SK-N-SH (cell line): ENCODE data around the gene MAP3K5. TPM values are rescaled to one million over a fixed set of nuclear protein-coding genes. Genes with fewer than 3 reads are reported as not detected.

Source experiments
- CTCF ChIA-PET: fragments of 300-600, 350-600 bp; formaldehyde crosslinking; extraction: SDS; loops from one replicate; lab custom pipeline; 2021; lab: Yijun Ruan, JAX
- POLR2A ChIA-PET: fragments of 350-600 bp; sonication (Branson Sonifier 250); formaldehyde crosslinking; extraction: SDS; loops from one replicate; lab custom pipeline; 2020; ENCODE audit warnings: antibody characterized with exemption, inconsistent platforms; lab: Yijun Ruan, JAX
- DNase-seq: peaks from one replicate; pipeline ENCODE4 v3.0.0; 2012
- H2AFZ ChIP-seq: fragments of 200-600 bp; sonication (generic); 2 replicates; pipeline ENCODE4 v1.8.1; 2016; ENCODE audit warnings: antibody characterized with exemption, mild to moderate bottlenecking, low read depth
- H3F3A ChIP-seq: fragments of 200-600 bp; sonication (generic); replicated peaks from 2 replicates; pipeline ENCODE3; 2016; ENCODE audit warnings: antibody characterized with exemption, mild to moderate bottlenecking; ENCODE audit not compliant: insufficient read depth
- H3K27ac ChIP-seq, 2 experiments: fragments of 200-500 bp in 1 of 2; fragments of 200-600 bp in 1 of 2; sonication (Bioruptor generic) in 1 of 2; sonication (generic), shearing (Covaris generic) in 1 of 2; 2 replicates each; pipeline versions ENCODE4 v1.5.1 to v1.6.1; 2014 to 2016; ENCODE audit warnings: low read depth in 2 of 2, inconsistent platforms in 1 of 2, low read length in 1 of 2, mild to moderate bottlenecking in 1 of 2, mixed read lengths in 1 of 2
- H3K27me3 ChIP-seq: fragments of 200-600 bp; sonication (generic), shearing (Covaris generic); 2 replicates; pipeline ENCODE4 v1.6.1; 2016; ENCODE audit warnings: mixed run types; ENCODE audit not compliant: insufficient read depth
- H3K36me3 ChIP-seq, 2 experiments: fragments of 200-500 bp in 1 of 2; fragments of 200-600 bp in 1 of 2; sonication (Bioruptor generic) in 1 of 2; sonication (generic) in 1 of 2; replicated peaks in 1 of 2; 2 replicates each; pipeline versions ENCODE3 to v1.5.1; 2014 to 2016; ENCODE audit warnings: low read length in 1 of 2, mild to moderate bottlenecking in 1 of 2; ENCODE audit not compliant: insufficient read depth in 2 of 2, control insufficient read depth in 1 of 2
- H3K4me1 ChIP-seq, 2 experiments: fragments of 200-500 bp in 1 of 2; fragments of 200-600 bp in 1 of 2; sonication (Bioruptor generic) in 1 of 2; sonication (generic), shearing (Covaris generic) in 1 of 2; 2 replicates each; pipeline versions ENCODE4 v1.5.1 to v1.6.1; 2014 to 2016; ENCODE audit warnings: low read depth in 1 of 2, low read length in 1 of 2, mixed run types in 1 of 2; ENCODE audit not compliant: insufficient read depth in 2 of 2, control insufficient read depth in 1 of 2
- H3K4me2 ChIP-seq: fragments of 200-600 bp; sonication (generic), shearing (Covaris generic); 2 replicates; pipeline ENCODE4 v1.6.1; 2017; ENCODE audit warnings: mixed run types
- H3K4me3 ChIP-seq, 2 experiments: fragments of 200-500 bp in 1 of 2; fragments of 200-600 bp in 1 of 2; sonication (Bioruptor generic) in 1 of 2; sonication (generic), shearing (Covaris generic) in 1 of 2; 2 replicates each; pipeline versions ENCODE4 v1.5.1 to v1.8.1; 2014 to 2016; ENCODE audit warnings: low read depth in 2 of 2, inconsistent platforms in 1 of 2, low read length in 1 of 2, mild to moderate bottlenecking in 1 of 2, mixed read lengths in 1 of 2, moderate library complexity in 1 of 2
- H3K79me2 ChIP-seq: fragments of 200-600 bp; sonication (generic); 2 replicates; pipeline ENCODE4 v1.8.1; 2017; ENCODE audit warnings: mild to moderate bottlenecking; ENCODE audit not compliant: insufficient read depth
- H3K9ac ChIP-seq: fragments of 200-600 bp; sonication (generic); 2 replicates; pipeline ENCODE4 v1.6.1; 2017; ENCODE audit warnings: mixed run types
- H3K9me2 ChIP-seq: fragments of 200-600 bp; sonication (generic); 2 replicates; pipeline ENCODE4 v1.6.1; 2017; ENCODE audit warnings: mixed run types
- H3K9me3 ChIP-seq: fragments of 200-600 bp; sonication (generic); 2 replicates; pipeline ENCODE4 v1.6.1; 2017; ENCODE audit warnings: mixed run types, mild to moderate bottlenecking, moderate library complexity
- H4K20me1 ChIP-seq: fragments of 200-600 bp; sonication (generic); 2 replicates; pipeline ENCODE4 v1.6.1; 2017; ENCODE audit warnings: mild to moderate bottlenecking, mixed run types; ENCODE audit not compliant: insufficient read depth
- CHD2 ChIP-seq: fragments of 150-350 bp; IDR thresholded peaks from 2 replicates; pipeline ENCODE4 v1.6.1; 2018; ENCODE audit warnings: low read length; ENCODE audit not compliant: partially characterized antibody
- CTCF ChIP-seq: fragments of 200-600 bp; sonication (generic); IDR thresholded peaks from 2 replicates; pipeline ENCODE4 v1.6.1; 2017; ENCODE audit warnings: antibody characterized with exemption, mild to moderate bottlenecking, moderate library complexity
- ELF1 ChIP-seq: IDR thresholded peaks from 2 replicates; pipeline ENCODE4 v1.4.0; 2012
- EP300 ChIP-seq, 2 experiments: IDR thresholded peaks; 2 replicates each; pipeline versions ENCODE4 v1.4.0 to v1.6.1; 2012; ENCODE audit warnings: borderline replicate concordance in 1 of 2, low read depth in 1 of 2, low read length in 1 of 2
- FOSL2 ChIP-seq: IDR thresholded peaks from 2 replicates; pipeline ENCODE4 v1.4.0; 2012; ENCODE audit warnings: low read depth, mild to moderate bottlenecking, moderate library complexity, borderline replicate concordance
- FOXM1 ChIP-seq: IDR thresholded peaks from 2 replicates; pipeline ENCODE4 v1.4.0; 2012; ENCODE audit warnings: low read depth, mild to moderate bottlenecking
- JUND ChIP-seq: IDR thresholded peaks from 2 replicates; pipeline ENCODE4 v1.4.0; 2012
- MAX ChIP-seq: IDR thresholded peaks from 2 replicates; pipeline ENCODE4 v1.4.0; 2012; ENCODE audit warnings: low read depth
- MXI1 ChIP-seq: IDR thresholded peaks from 2 replicates; pipeline ENCODE4 v1.6.1; 2012; ENCODE audit warnings: mild to moderate bottlenecking, low read depth, low read length, improper control_type of control experiment
- NFIC ChIP-seq: IDR thresholded peaks from 2 replicates; pipeline ENCODE4 v1.4.0; 2012; ENCODE audit warnings: borderline replicate concordance
- NRF1 ChIP-seq: IDR thresholded peaks from 2 replicates; pipeline ENCODE4 v1.6.1; 2012; ENCODE audit warnings: low read depth, mild to moderate bottlenecking, low read length
- PBX3 ChIP-seq: IDR thresholded peaks from 2 replicates; pipeline ENCODE4; 2012
- RCOR1 ChIP-seq: fragments of 150-350 bp; IDR thresholded peaks from 2 replicates; pipeline ENCODE4 v1.6.1; 2017; ENCODE audit warnings: antibody characterized with exemption, low read length
- REST ChIP-seq: IDR thresholded peaks from 2 replicates; pipeline ENCODE4 v1.6.1; 2012; ENCODE audit warnings: mild to moderate bottlenecking, low read depth, low read length, moderate library complexity
- RXRA ChIP-seq: IDR thresholded peaks from 2 replicates; pipeline ENCODE4 v1.4.0; 2012; ENCODE audit warnings: low read depth, mild to moderate bottlenecking, borderline replicate concordance
- SIN3A ChIP-seq: IDR thresholded peaks from 2 replicates; pipeline ENCODE4 v1.6.1; 2012; ENCODE audit warnings: low read depth, mild to moderate bottlenecking, low read length, moderate library complexity, borderline replicate concordance
- USF2 ChIP-seq: fragments of 150-350 bp; IDR thresholded peaks from 2 replicates; pipeline ENCODE4 v1.6.1; 2017; ENCODE audit warnings: antibody characterized with exemption, low read length, low read depth, borderline replicate concordance
- YY1 ChIP-seq: IDR thresholded peaks from 2 replicates; pipeline ENCODE4 v1.4.0; 2012; ENCODE audit warnings: low read depth, mild to moderate bottlenecking
- WGBS: methylation state at CpG from one replicate; pipeline ENCODE4 v1.1.6; 2017; ENCODE audit warnings: low lambda C conversion rate; 5-methylcytosine and 5-hydroxymethylcytosine counted together
- polyA plus RNA-seq, 3 experiments: library from polyadenylated mRNA; depleted of rRNA; stranded (reverse); fragments of >200 nt; gene quantifications; 2 replicates each; pipeline ENCODE4 v1.2.3, GENCODE V29; 2012

Gene MAP3K5
- polyA plus RNA-seq, 1 of the 3 experiments (the other 2 are of a cell fraction): 1.4 TPM

GRCh38 chr6:136535880-136536650 is 256.2 kb downstream of the MAP3K5 start:
- DNase-seq: no peak
- H3K27me3 ChIP-seq: no peaks in the 10 kb centered on the region
- H3F3A ChIP-seq: no peaks in the 10 kb centered on the region
- H4K20me1 ChIP-seq: no peaks in the 10 kb centered on the region
- no peak overlapping the region for H2AFZ ChIP-seq
- no peak overlapping the region for H3K27ac ChIP-seq
- ChIA-PET CTCF (interaction anchor here (2.7 kb wide), 1 partner anchor 11 kb away, joined by 11 read pairs; no protein-coding TSS in a partner anchor), POLR2A (no interaction called here)
- no peaks in the 10 kb centered on the region for H3K9me3 ChIP-seq
- no peak overlapping the region for H3K4me2 ChIP-seq
- no peak overlapping the region for H3K4me3 ChIP-seq
- WGBS: 69% methylated on average over 8 of the region's 8 CpGs
- TF ChIP-seq RCOR1 (no peak), CHD2 (no peak), NFIC (no peak), EP300 (IDR thresholded peaks at IDR 0.05; ENCODE audit: borderline replicate concordance in 1 of 2, low read depth in 1 of 2, low read length in 1 of 2) (no peak), ELF1 (no peak), JUND (no peak), NRF1 (no peak), FOXM1 (no peak), FOSL2 (no peak), MXI1 (no peak), MAX (no peak), SIN3A (no peak), REST (no peak), YY1 (no peak), CTCF (no peak), RXRA (no peak), PBX3 (no peak), USF2 (no peak)
- H3K79me2 ChIP-seq: no peaks in the 10 kb centered on the region
- no peaks in the 10 kb centered on the region for H3K36me3 ChIP-seq
- no peaks in the 10 kb centered on the region for H3K9me2 ChIP-seq
- H3K9ac ChIP-seq: no peak overlapping the region
- peaks cover 0 to 6% of the 10 kb centered on the region in 2 experiments; a peak in 1 of 4 replicates for H3K4me1 ChIP-seq
